Adipocyte (in vitro differentiated cells): ENCODE data around the gene SNAP29.
"Not testable (repeated sequence)": the region's sequence is repeated elsewhere in the genome, so short reads cannot be mapped to it uniquely, and the experiment has no call there.

ENCODE experiments used
- DNase-seq: peaks from one replicate; pipeline ENCODE4 v3.0.0-alpha.2; 2015; ENCODE audit warnings: low read depth
- H3K27me3 ChIP-seq: replicated peaks from 2 replicates; pipeline ENCODE4 v1.7.0; 2013; ENCODE audit warnings: mild to moderate bottlenecking, low read length, moderate library complexity; ENCODE audit not compliant: control insufficient read depth, insufficient read depth
- H3K36me3 ChIP-seq: 2 replicates; pipeline ENCODE4 v1.7.0; 2013; ENCODE audit warnings: low read length, mild to moderate bottlenecking, moderate library complexity; ENCODE audit not compliant: control insufficient read depth, insufficient read depth, severe bottlenecking
- H3K4me1 ChIP-seq: 2 replicates; pipeline ENCODE4 v1.7.0; 2013; ENCODE audit warnings: mild to moderate bottlenecking, low read length, moderate library complexity; ENCODE audit not compliant: control insufficient read depth, insufficient read depth
- H3K4me3 ChIP-seq: 2 replicates; pipeline ENCODE4 v1.7.0; 2013; ENCODE audit warnings: mild to moderate bottlenecking, low read length, moderate library complexity
- H3K9ac ChIP-seq: 2 replicates; pipeline ENCODE4 v1.7.0; 2013; ENCODE audit warnings: mild to moderate bottlenecking, low read length, moderate library complexity
- H3K9me3 ChIP-seq: 2 replicates; pipeline ENCODE4 v1.7.0; 2013; ENCODE audit warnings: mild to moderate bottlenecking, low read length, moderate library complexity; ENCODE audit not compliant: control insufficient read depth

SNAP29 gene

DNA sequence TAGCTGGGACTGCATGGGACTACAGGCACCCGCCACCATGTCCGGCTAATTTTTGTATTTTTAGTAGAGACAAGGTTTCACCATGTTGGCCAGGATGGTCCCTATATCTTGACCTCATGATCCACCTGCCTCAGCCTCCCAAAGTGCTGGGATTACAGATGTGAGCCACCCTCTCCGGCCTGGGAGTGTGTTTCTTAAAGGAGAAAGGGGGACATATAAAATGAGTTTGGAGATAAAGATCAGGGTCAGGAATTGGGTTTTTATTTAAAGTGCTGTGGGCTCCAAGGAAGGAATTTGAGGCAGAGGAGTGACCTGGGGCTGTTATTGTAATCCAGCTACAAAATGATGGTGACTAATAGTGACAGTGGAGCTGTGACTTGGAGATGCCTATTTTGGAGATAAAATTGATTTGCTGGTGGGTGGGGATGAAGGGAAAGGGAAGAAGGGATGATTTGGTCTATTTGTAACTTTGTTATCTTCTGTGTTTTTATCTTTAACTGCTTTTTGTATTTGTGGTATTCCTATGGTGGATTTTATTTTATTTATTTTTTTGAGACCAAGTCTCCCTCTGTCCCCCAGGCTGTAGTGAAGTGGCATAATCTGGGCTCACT lies 63.4 kb downstream of the SNAP29 start:
- no peak overlapping the region for H3K4me3 ChIP-seq
- H3K4me1 ChIP-seq = peaks cover 20% of the 10 kb centered on the region
- no peak for DNase-seq
- no peaks in the 10 kb centered on the region for H3K9me3 ChIP-seq
- no peaks in the 10 kb centered on the region for H3K36me3 ChIP-seq
- H3K27me3 ChIP-seq = no peaks in the 10 kb centered on the region
- H3K9ac ChIP-seq = no peak overlapping the region

DNA sequence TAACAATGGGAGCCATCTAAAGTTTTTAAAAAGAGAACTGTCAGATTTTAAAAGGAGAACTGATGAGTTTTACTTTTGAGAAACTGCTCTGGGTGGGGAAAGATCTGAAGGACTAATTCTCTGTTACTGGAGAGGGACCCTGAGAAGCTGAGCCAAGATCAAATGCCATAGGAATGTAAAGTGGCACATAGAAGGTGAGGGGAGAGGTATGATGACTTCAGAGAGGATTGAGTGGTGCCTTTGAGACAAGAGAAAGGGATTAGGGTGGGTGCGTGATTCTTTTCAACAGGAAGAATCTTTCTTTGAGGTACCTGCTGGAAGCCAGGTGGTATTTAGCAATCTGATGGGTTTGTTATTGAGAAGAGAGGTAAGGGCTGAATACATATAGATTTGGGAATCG lies 67.4 kb downstream of the SNAP29 start:
- peaks cover 9% of the 10 kb centered on the region for H3K4me1 ChIP-seq
- H3K9me3 ChIP-seq = no peaks in the 10 kb centered on the region
- H3K27me3 ChIP-seq = no peaks in the 10 kb centered on the region
- no peak overlapping the region for H3K9ac ChIP-seq
- no peak overlapping the region for H3K4me3 ChIP-seq
- no peaks in the 10 kb centered on the region for H3K36me3 ChIP-seq
- DNase-seq = no peak

DNA sequence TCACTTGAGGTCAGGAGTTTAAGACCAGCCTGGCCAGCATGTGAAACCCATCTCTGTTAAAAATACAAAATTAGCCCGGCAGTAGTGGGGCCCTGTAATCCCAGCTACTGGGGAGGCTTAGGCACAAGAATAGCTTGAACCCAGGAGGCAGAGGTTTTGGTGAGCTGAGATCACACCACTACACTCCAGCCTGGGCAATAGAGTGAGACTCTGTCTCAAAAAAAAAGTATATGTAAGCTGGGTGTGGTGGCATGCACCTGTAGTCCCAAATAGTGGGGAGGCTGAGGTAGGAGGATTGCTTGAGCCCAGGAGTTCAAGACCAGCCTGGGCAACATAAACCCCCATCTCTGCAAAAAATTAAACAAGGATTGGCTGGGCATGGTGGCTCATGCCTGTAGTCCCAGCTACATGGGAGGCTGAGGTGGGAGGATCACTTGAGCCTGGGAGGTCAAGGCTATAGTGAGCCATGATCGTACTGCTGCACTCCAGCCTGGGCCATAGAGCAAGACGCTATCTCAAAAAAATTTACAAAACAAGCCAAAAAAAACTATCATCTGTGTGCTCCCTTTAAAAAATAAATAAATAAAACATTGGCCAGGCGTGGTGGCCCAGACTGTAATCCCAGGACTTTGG lies 69.2 kb downstream of the SNAP29 start:
- Histone ChIP-seq H3K4me1 (peaks cover 4% of the 10 kb centered on the region), H3K4me3 (no peak overlapping the region), H3K9me3 (no peaks in the 10 kb centered on the region), H3K27me3 (no peaks in the 10 kb centered on the region), H3K36me3 (no peaks in the 10 kb centered on the region), H3K9ac (no peak overlapping the region)
- no peak for DNase-seq

DNA sequence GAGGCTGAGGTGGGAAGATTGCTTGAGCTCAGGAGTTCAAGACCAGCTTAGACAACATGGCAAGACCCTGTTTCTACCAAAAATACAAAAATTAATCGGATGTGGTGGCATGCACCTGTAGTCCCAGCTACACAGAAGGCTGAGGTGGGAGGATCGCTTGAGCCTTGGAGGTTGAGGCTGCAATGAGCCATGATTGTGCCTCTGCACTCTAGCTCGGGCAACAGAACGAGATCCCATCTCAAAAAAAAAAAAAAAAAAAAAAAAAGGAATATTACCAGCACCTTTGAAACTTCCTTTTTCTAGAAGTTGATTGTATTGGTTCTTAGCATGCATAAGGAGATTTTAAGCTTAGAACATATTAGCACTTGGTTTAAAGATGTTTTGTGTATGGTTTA lies 69.8 kb downstream of the SNAP29 start:
- H3K9me3 ChIP-seq = no peaks in the 10 kb centered on the region
- H3K4me3 ChIP-seq = no peak overlapping the region
- no peaks in the 10 kb centered on the region for H3K27me3 ChIP-seq
- DNase-seq = no peak
- peaks cover 4% of the 10 kb centered on the region for H3K4me1 ChIP-seq
- no peak overlapping the region for H3K9ac ChIP-seq
- H3K36me3 ChIP-seq = no peaks in the 10 kb centered on the region

DNA sequence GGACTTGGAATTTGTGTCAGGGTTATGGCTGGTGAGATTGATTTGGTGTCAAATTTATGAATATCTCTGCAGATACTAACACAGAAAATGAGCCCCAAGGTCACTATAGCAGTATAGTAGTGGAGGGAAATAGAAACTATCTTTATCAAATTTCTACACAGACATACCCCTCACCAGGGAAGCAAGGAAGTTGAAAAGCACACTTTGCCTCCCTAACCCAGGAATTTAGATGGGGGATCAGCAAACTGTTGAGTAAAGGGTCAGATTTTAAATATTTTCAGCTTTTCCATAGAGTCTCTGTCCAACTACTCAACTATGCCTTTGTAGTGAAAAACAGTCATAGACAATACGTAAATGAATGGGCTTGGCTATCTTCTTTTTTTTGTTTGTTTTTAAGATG lies 71.2 kb downstream of the SNAP29 start:
- DNase-seq = no peak
- Histone ChIP-seq H3K4me3 (no peak overlapping the region), H3K27me3 (no peaks in the 10 kb centered on the region), H3K4me1 (peaks cover 4% of the 10 kb centered on the region), H3K9ac (no peak overlapping the region), H3K9me3 (no peaks in the 10 kb centered on the region), H3K36me3 (peaks cover 10% of the 10 kb centered on the region)

DNA sequence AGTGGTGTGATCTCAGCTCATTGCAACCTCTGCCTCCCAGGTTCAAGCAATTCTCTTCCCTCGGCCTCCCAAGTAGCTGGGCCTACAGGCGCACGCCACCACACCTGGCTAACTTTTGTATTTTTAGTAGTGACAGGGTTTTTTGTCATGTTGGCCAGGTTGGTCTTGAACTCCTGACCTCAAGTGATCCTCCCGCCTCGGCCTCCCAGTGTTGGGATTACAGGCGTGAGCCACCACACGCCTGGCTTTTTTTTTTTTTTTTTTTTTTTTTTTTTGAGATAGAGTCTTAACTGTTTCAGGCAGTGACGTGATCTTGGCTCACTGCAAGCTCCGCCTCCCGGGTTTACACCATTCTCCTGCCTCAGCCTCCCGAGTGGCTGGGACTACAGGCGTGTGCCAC lies 71.6 kb downstream of the SNAP29 start:
- DNase-seq, H3K4me3 ChIP-seq, H3K27me3 ChIP-seq, H3K4me1 ChIP-seq, H3K9me3 ChIP-seq, H3K9ac ChIP-seq: not testable (repeated sequence)
- peaks cover 12% of the 10 kb centered on the region for H3K36me3 ChIP-seq

DNA sequence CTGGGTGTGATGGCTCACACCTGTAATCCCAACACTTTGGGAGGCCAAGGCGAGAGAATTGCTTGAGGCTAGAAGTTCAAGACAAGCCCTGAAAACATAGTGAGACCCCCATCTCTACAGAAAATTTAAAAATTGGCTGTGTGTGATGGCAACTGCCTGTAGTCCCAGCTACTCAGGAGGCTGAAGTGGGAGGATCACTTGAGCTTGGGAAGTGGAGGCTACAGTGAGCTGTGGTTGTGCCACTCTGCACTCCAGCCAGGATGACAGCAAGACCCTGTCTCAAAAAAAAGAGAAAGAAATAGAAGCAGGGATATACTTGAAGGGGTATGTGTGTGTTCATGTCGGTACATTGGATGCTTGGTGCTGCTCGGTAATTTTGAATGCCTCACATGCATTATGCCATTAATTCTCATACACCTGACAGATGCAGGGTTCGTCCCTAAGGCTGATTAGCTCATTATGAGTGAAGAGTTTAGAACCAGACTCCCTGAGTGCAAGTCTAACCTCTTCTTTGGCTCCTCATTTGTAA lies 72.4 kb downstream of the SNAP29 start:
- peaks cover 4% of the 10 kb centered on the region for H3K4me1 ChIP-seq

DNA sequence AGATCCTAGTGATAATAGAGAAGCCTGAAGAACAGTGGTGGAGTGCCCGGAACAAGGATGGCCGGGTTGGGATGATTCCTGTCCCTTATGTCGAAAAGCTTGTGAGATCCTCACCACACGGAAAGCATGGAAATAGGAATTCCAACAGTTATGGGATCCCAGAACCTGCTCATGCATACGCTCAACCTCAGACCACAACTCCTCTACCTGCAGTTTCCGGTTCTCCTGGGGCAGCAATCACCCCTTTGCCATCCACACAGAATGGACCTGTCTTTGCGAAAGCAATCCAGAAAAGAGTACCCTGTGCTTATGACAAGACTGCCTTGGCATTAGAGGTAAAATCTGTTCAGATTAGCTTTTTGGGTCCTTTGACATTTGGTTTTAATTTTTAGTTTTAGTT lies 75.1 kb downstream of the SNAP29 start:
- Histone ChIP-seq H3K4me3 (no peak overlapping the region), H3K27me3 (no peaks in the 10 kb centered on the region), H3K36me3 (peaks cover 20% of the 10 kb centered on the region), H3K4me1 (peaks cover 9% of the 10 kb centered on the region), H3K9ac (no peak overlapping the region), H3K9me3 (no peaks in the 10 kb centered on the region)
- DNase-seq = no peak

More for the DNA sequence above, 72.4 kb downstream of the SNAP29 start:
- Histone ChIP-seq H3K4me3 (no peak overlapping the region), H3K9me3 (no peaks in the 10 kb centered on the region), H3K9ac (no peak overlapping the region), H3K36me3 (peaks cover 12% of the 10 kb centered on the region), H3K27me3 (no peaks in the 10 kb centered on the region)
- DNase-seq = no peak

DNA sequence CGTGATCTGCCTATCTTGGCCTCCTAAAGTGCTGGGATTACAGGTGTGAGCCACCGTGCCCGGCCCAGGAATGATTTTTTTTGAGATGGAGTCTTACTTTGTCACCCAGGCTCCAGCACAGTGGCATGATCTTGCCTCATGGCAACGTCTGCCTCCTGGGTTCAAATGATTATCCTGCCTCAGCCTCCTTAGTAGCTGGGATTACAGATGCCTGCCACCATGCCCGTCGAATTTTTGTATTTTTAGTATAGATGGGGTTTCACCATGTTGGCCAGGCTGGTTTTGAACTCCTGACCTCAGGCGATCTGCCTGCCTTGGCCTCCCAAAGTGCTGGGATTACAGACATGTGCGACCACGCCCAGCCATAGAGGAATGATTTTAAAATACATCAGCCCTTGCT lies 76.2 kb downstream of the SNAP29 start:
- H3K9me3 ChIP-seq, H3K4me3 ChIP-seq, H3K4me1 ChIP-seq, DNase-seq, H3K9ac ChIP-seq, H3K27me3 ChIP-seq: not testable (repeated sequence)
- peaks cover 20% of the 10 kb centered on the region for H3K36me3 ChIP-seq

DNA sequence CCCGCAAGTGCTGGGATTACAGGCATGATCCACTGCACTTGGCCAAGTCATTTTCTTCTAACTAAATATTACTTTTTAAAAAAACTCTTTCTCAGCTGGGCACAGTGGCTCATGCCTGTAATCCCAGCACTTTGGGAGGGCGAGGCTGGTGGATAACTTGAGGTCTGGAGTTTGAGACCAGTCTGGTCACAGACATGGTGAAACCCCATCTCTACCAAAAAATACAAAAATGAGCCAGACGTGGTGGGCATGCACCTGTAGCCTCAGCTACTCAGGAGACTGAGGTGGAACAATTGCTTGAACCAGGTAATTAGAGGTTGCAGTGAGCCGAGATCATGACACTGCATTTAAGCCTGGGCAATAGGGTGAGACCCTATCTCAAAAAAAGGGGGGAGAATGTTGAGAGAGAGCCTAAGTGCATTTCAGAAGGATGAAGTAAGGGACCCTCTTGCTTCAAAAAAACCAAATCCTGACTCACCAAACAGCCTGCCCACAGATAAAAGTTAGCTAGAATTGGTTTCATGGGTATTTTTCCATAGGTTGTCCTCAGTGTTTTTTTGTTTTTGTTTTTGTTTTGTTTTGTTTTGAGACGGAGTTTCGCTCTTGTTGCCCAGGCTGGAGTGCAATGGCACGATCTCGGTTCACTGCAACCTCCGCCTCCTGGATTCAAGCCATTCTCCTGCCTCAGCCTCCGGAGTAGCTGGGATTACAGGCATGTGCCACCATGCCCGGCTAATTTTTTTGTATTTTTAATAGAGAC lies 77.2 kb downstream of the SNAP29 start:
- Histone ChIP-seq H3K4me1 (peaks cover 16% of the 10 kb centered on the region), H3K36me3 (peaks cover 20% of the 10 kb centered on the region)
- DNase-seq, H3K9me3 ChIP-seq, H3K27me3 ChIP-seq, H3K9ac ChIP-seq, H3K4me3 ChIP-seq: not testable (repeated sequence)

DNA sequence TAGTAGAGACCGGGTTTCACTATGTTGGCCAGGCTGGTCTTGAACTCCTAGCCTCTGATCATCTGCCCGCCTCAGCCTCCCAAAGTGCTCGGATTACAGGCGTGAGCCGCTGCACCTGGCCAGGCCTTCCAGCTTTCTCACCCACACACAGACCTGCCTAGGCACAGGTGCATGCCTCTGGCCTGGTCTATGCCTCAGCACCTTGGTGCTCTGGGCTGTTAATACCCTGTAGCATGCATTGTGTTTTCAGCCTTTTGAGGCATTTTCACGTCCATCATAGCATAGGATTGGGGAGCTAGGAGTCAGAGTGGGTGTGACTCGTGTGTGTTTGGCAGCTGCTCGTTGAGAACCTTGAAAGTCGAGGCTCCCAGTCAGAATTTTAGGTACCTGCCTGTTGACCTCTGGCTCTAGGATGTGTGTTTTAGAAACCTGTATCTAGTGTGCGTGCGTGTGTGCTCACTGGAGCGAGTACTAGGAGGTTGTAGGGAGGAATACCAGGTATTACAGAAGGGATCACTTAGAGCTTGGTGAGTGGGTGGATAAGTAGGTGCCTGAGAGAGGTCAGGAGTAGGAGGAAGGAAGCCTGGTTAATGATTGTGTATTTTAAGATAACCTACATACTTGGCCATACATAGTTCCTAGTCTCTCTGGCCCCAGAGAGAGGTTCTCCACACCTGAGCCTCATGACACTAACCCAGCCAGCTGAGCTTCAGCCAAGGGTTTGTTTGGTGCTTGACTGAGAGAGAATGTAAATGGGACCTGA lies 78.4 kb downstream of the SNAP29 start:
- Histone ChIP-seq H3K9me3 (no peaks in the 10 kb centered on the region), H3K36me3 (peaks cover 20% of the 10 kb centered on the region)
- no peak for DNase-seq

More for the DNA sequence above, 78.4 kb downstream of the SNAP29 start:
- H3K9ac ChIP-seq = no peak overlapping the region
- peaks cover 22% of the 10 kb centered on the region for H3K4me1 ChIP-seq
- H3K27me3 ChIP-seq = no peaks in the 10 kb centered on the region
- H3K4me3 ChIP-seq = no peak overlapping the region
